Caco-2 (cell line): Measurements from ENCODE around the gene NUMB. TPM values are rescaled to one million over a fixed set of nuclear protein-coding genes. Genes with fewer than 3 reads are reported as not detected.

Experiments used
- BruUV-seq: library from RNA; stranded (reverse); fragments of 400-500 nt; replicated peaks from 2 replicates; lab custom pipeline; 2021; lab: Mats Ljungman, UMichigan
- CTCF ChIA-PET: fragments of 300-600 bp; sonication (Branson Sonifier 250); formaldehyde crosslinking; loops from one replicate; lab custom pipeline; 2022; ENCODE audit warnings: antibody characterized with exemption; lab: Charles Lee
- POLR2A ChIA-PET: fragments of 300-600 bp; sonication (Branson Sonifier 250); formaldehyde crosslinking; loops from one replicate; lab custom pipeline; 2022; ENCODE audit warnings: antibody characterized with exemption; lab: Charles Lee
- DNase-seq, 2 experiments: peaks; one replicate each; pipeline versions ENCODE4 v3.0.0 to v3.0.0-alpha.2; 2020 to 2022
- H3K27me3 ChIP-seq: replicated peaks from 2 replicates; pipeline ENCODE4 v1.6.0; 2011; ENCODE audit warnings: low read length; ENCODE audit not compliant: control insufficient read depth, insufficient read depth
- H3K36me3 ChIP-seq: 2 replicates; pipeline ENCODE4 v1.5.1; 2011; ENCODE audit warnings: low read length; ENCODE audit not compliant: control insufficient read depth, insufficient read depth
- H3K4me1 ChIP-seq: fragments of 250-450 bp; sonication (Bioruptor Pico); 2 replicates; pipeline ENCODE4 v1.5.1; 2020; ENCODE audit warnings: mild to moderate bottlenecking
- H3K4me3 ChIP-seq: 2 replicates; pipeline ENCODE4 v1.5.1; 2011; ENCODE audit warnings: low read depth, mild to moderate bottlenecking, control low read depth, low read length
- H3K9me3 ChIP-seq: fragments of 250-450 bp; sonication (Bioruptor Pico); 2 replicates; pipeline ENCODE4 v1.5.1; 2020; ENCODE audit warnings: mild to moderate bottlenecking, moderate library complexity
- H3K27ac Mint-ChIP-seq: one replicate; pipeline ENCODE4 v1.8.0; 2022; ENCODE audit warnings: mixed read lengths; ENCODE audit not compliant: unreplicated experiment
- H3K27me3 Mint-ChIP-seq: one replicate; pipeline ENCODE4 v1.8.0; 2022; ENCODE audit warnings: mixed read lengths; ENCODE audit not compliant: insufficient read depth, unreplicated experiment
- H3K36me3 Mint-ChIP-seq: one replicate; pipeline ENCODE4 v1.8.0; 2022; ENCODE audit warnings: mild to moderate bottlenecking, mixed read lengths; ENCODE audit not compliant: insufficient read depth, unreplicated experiment
- H3K4me1 Mint-ChIP-seq: one replicate; pipeline ENCODE4 v1.8.0; 2022; ENCODE audit warnings: low read depth, mixed read lengths; ENCODE audit not compliant: unreplicated experiment
- H3K4me3 Mint-ChIP-seq: one replicate; pipeline ENCODE4 v1.8.0; 2022; ENCODE audit warnings: mild to moderate bottlenecking, moderate library complexity, mixed read lengths; ENCODE audit not compliant: unreplicated experiment
- H3K9me3 Mint-ChIP-seq: one replicate; pipeline ENCODE4 v1.8.0; 2022; ENCODE audit warnings: mixed read lengths; ENCODE audit not compliant: unreplicated experiment
- intact Hi-C: fragments of 100-400 bp; cut with micrococcal nuclease; formaldehyde crosslinking; loops from one replicate; pipeline ENCODE4 v1.10.0; 2022; ENCODE audit not compliant: unreplicated experiment
- total RNA-seq: library from RNA; stranded (reverse); gene quantifications from 2 replicates; pipeline ENCODE4 v1.2.3, GENCODE V29; 2022
- TF ChIP-seq, protein P1 (sequence below), 2 experiments: fragments of 200-600 bp in 1 of 2; IDR thresholded peaks; 1 replicate in 1 of 2; 2 replicates in 1 of 2; pipeline versions ENCODE4 v1.5.1 to v1.8.0; 2011 to 2022; ENCODE audit warnings: antibody characterized with exemption in 1 of 2, control low read depth in 1 of 2, inconsistent platforms in 1 of 2, low read depth in 1 of 2, low read length in 1 of 2, mild to moderate bottlenecking in 1 of 2, moderate library complexity in 1 of 2; ENCODE audit not compliant: insufficient read depth in 1 of 2, severe bottlenecking in 1 of 2, unreplicated experiment in 1 of 2

The NUMB gene
- total RNA-seq, 1 experiment from 2014 or later = 67.6 TPM

DNA sequence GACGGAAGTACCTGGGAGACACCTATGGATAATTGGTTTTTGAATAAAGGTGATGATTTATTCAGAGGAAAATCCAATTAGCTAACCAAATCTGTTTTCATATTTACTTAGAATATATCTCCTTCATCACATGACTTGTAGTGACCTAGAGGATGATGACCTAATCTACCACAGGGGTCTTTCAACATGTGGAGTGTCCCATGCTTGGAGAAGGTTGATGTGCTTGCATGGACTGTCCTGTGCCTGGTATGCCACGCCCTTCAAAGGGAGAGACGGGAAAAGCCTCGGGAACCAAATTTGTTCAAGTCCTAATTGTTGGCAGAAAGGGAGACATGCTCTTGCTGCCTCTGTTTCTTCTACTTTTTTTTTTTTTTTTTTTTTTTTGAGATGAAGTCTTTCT lies 232.8 kb downstream of the NUMB start:
- H3K36me3 ChIP-seq = no peaks in the 10 kb centered on the region; the same call in 1 of the 2 replicates
- H3K9me3 ChIP-seq = no peaks in the 10 kb centered on the region
- H3K9me3 Mint-ChIP-seq = no peaks in the 10 kb centered on the region
- H3K4me1 Mint-ChIP-seq = no peaks in the 10 kb centered on the region
- ChIA-PET POLR2A (no interaction called here), CTCF (no interaction called here)
- no peak for DNase-seq
- intact Hi-C loops = no loop called here
- TF ChIP-seq, protein P1, sequence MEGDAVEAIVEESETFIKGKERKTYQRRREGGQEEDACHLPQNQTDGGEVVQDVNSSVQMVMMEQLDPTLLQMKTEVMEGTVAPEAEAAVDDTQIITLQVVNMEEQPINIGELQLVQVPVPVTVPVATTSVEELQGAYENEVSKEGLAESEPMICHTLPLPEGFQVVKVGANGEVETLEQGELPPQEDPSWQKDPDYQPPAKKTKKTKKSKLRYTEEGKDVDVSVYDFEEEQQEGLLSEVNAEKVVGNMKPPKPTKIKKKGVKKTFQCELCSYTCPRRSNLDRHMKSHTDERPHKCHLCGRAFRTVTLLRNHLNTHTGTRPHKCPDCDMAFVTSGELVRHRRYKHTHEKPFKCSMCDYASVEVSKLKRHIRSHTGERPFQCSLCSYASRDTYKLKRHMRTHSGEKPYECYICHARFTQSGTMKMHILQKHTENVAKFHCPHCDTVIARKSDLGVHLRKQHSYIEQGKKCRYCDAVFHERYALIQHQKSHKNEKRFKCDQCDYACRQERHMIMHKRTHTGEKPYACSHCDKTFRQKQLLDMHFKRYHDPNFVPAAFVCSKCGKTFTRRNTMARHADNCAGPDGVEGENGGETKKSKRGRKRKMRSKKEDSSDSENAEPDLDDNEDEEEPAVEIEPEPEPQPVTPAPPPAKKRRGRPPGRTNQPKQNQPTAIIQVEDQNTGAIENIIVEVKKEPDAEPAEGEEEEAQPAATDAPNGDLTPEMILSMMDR (IDR thresholded peaks at IDR 0.05; ENCODE audit: insufficient read depth in 1 of 2, low read depth in 1 of 2, low read length in 1 of 2, severe bottlenecking in 1 of 2, unreplicated experiment in 1 of 2) = no peak
- H3K4me3 Mint-ChIP-seq = no peak overlapping the region
- no peaks in the 10 kb centered on the region for H3K27me3 ChIP-seq
- H3K27me3 Mint-ChIP-seq = no peaks in the 10 kb centered on the region
- H3K36me3 Mint-ChIP-seq = peaks cover 26% of the 10 kb centered on the region
- no peak overlapping the region for H3K27ac Mint-ChIP-seq
- H3K4me1 ChIP-seq = no peaks in the 10 kb centered on the region
- no peak overlapping the region for H3K4me3 ChIP-seq
- no TSS peak for BruUV-seq

Other genes with a start within 250 kb of the NUMB start
- 2.7 and 3.0 TPM in 2 replicates for gene PAPLN, start 221.0 kb downstream of the NUMB start, total RNA-seq
- 16.1 and 16.5 TPM in 2 replicates for gene RIOX1, start 32.4 kb upstream of the NUMB start, total RNA-seq
- 10.3 TPM in 2 replicates for gene ACOT1, start 78.6 kb upstream of the NUMB start, total RNA-seq
- gene HEATR4, start 100.4 kb upstream of the NUMB start, total RNA-seq = 0.14 and 0.29 TPM in 2 replicates
- 36.7 and 41.4 TPM in 2 replicates for gene ACOT2, start 110.7 kb upstream of the NUMB start, total RNA-seq
- 2.7 and 3.2 TPM in 2 replicates for gene ACOT4, start 133.3 kb upstream of the NUMB start, total RNA-seq
- gene ACOT6, start 154.0 kb upstream of the NUMB start, total RNA-seq = not detected in 2 replicates
- gene DNAL1, start 186.4 kb upstream of the NUMB start, total RNA-seq = 9.6 and 12.2 TPM in 2 replicates